ENCODE data around the gene PNPLA6. TPM values are rescaled to one million over a fixed set of nuclear protein-coding genes. Genes with fewer than 3 reads are reported as not detected.
A peak's percentile ranks its signal among the peaks of the same experiment; 100 is the strongest.

Gene PNPLA6
- total RNA-seq, 2 donors from 2014 or later, result 95.1 to 97.2 TPM

DNA sequence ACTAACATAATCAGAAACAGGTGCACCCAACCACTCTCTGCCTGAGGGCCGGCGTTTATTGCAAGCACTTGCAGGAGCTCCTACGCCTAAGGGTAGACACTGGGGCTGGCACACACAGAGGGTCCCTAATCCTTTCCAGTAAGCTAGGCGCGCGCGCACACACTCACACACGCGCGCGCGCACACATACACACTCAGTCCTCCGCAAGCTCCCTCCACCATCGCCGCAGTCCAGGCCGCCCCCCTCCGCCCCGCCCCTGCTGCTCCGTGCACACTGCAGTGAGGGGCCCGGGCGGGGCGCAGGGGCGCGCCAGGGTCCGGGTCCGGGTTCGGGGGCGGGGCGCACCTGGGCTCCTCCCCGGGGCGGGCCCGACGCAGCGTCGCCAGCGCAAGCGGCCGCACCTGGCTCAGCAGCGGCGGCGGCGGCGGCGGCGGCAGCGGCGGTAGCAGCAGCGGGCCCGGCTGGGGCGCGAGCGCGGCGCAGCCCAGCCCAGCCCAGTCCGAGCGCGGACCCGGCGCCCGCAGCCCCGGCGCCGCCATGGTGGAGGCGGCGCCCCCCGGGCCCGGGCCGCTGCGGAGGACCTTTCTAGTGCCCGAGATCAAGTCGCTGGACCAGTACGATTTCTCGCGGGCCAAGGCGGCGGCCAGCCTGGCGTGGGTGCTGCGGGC, 60.1 kb downstream of the PNPLA6 start, which contains the start of gene CAMSAP3:
Gene CAMSAP3, plus strand, starts transcription at position 398 of the 668 bp plus-strand sequence. Its CDS starts 140 bp downstream, at position 538.
- Mint-ChIP-seq H3K36me3 (ENCODE audit: low read depth) (peaks cover 5% of the 10 kb centered on the region), H3K4me1 (peaks cover 9% of the 10 kb centered on the region), H3K27ac (no peak within 1 kb of the TSS), H3K27me3 (peaks cover 53% of the 10 kb centered on the region), H3K4me3 (peak within 1 kb of the TSS; percentile 83)
- ATAC-seq (peak; percentile 84), DNase-seq (peak in 2 of 3 donors; percentile 26 to 31)
- H3K9me3 ChIP-seq (ENCODE audit: control insufficient read depth, low read length, poor library complexity, severe bottlenecking), result no peaks in the 10 kb centered on the region

DNA sequence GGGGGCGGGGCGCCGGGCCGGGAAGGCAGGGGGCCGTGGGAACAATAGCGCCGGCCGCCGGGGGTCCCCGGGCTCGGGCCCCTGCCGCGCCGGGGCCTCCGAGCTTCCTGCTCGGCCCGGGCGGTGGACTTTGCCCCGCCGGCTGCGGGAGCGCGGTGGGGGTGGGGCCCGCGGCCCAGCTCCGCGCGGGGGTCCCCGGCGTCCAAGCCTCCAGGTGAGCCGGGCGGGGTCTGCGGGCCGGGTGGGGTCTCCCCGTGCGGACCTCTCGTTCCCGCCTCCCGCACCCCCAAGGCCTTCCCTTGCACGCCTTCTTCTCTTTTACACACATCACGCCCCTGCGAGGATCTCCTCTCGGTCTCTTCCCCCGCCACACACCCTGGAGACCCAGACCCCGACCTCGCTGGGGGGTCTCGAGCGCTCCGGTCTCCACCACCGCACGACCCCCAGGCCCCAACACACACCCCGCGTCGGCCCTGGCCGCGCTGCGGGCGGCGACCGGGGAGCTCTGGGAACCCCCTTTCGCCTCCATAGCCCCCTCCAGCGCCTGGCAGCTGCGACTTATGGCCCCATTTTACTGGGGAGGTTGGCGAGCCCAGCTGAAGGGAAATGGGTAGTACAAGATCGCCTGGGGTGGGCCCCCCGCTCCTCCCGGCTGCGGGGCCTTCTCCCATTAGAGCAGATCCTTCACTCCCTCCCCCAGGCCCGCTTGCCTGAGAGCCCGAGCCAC, 60.9 kb downstream of the PNPLA6 start:
- Mint-ChIP-seq H3K36me3 (ENCODE audit: low read depth) (peaks cover 7% of the 10 kb centered on the region), H3K4me3 (peak overlapping the region; percentile 75), H3K27ac (no peak overlapping the region), H3K27me3 (peaks cover 53% of the 10 kb centered on the region), H3K4me1 (peaks cover 9% of the 10 kb centered on the region)
- H3K9me3 ChIP-seq (ENCODE audit: control insufficient read depth, low read length, poor library complexity, severe bottlenecking), result no peaks in the 10 kb centered on the region
- ATAC-seq, result peak; percentile 16
- no peak for DNase-seq

DNA sequence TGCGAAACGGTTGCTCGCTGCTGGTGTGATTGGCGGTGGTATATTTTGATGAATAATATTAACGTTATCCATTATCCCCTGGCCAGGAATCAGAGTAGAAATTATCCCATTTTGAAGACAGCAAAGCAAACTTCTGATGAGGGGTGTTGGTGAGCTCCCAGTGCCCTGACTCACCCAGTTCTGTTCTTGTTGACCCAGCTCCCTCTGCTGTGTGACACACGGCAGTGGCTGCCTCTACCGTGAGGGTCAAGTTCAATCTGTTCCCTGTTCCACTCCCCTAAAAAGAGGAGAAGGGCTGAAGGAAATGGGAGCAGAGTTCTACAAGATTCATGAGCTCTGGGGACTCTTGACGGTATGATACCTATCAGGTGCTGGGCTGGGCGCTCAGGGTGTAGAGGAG, 62.2 kb downstream of the PNPLA6 start:
- H3K27me3 Mint-ChIP-seq, result peaks cover 59% of the 10 kb centered on the region
- DNase-seq (no peak), ATAC-seq (no peak)
- H3K4me1 Mint-ChIP-seq, result peaks cover 9% of the 10 kb centered on the region
- no peak overlapping the region for H3K4me3 Mint-ChIP-seq
- peaks cover 7% of the 10 kb centered on the region for H3K36me3 Mint-ChIP-seq (ENCODE audit: low read depth)
- H3K27ac Mint-ChIP-seq, result no peak overlapping the region
- H3K9me3 ChIP-seq (ENCODE audit: control insufficient read depth, low read length, poor library complexity, severe bottlenecking), result no peaks in the 10 kb centered on the region

DNA sequence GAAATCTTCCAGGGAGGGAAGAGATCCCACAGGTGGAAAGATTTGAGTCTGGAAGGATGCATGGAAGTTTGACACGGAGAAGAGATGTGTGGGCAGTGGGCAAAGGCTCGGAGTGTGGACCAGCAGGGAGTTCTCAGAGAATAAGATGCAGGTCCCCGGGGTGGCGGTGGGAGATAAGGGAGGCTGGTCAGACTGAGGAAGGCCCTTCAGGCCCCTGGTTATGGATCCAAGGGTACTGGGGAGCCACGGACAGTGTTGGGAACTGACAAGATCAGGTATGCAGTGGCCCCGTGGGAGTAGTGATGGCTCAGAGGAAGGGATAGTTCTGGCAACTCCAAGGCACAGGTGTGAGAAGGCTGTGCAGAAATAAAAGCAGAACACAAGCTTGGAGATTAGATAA, 62.7 kb downstream of the PNPLA6 start:
- Mint-ChIP-seq H3K4me1 (peaks cover 9% of the 10 kb centered on the region), H3K4me3 (no peak overlapping the region), H3K27ac (no peak overlapping the region), H3K27me3 (peaks cover 56% of the 10 kb centered on the region), H3K36me3 (ENCODE audit: low read depth) (peaks cover 7% of the 10 kb centered on the region)
- H3K9me3 ChIP-seq (ENCODE audit: control insufficient read depth, low read length, poor library complexity, severe bottlenecking), result no peaks in the 10 kb centered on the region
- DNase-seq (no peak), ATAC-seq (no peak)

DNA sequence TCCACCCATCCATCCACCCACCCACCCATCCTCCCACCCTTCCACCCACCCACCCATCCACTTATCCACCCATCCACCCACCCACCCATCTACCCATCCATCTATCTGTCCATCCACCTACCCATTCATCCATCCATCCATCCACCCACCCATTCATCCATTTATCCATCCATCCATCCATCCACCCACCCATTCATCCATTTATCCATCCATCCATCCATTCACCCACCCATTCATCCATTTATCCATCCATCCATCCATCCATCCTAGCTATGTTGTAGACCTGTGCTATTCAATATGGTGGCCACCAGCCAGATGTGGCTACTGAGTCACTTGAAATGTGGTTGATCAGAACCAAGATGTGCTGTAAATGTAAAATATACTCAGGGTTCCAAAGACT, 65.2 kb downstream of the PNPLA6 start:
- peaks cover 4% of the 10 kb centered on the region for H3K4me1 Mint-ChIP-seq
- peaks cover 9% of the 10 kb centered on the region for H3K36me3 Mint-ChIP-seq (ENCODE audit: low read depth)
- H3K9me3 ChIP-seq (ENCODE audit: control insufficient read depth, low read length, poor library complexity, severe bottlenecking), result no peaks in the 10 kb centered on the region
- H3K4me3 Mint-ChIP-seq, result no peak overlapping the region
- H3K27me3 Mint-ChIP-seq, result peaks cover 43% of the 10 kb centered on the region
- DNase-seq, result no peak
- ATAC-seq, result no peak
- H3K27ac Mint-ChIP-seq, result no peak overlapping the region

DNA sequence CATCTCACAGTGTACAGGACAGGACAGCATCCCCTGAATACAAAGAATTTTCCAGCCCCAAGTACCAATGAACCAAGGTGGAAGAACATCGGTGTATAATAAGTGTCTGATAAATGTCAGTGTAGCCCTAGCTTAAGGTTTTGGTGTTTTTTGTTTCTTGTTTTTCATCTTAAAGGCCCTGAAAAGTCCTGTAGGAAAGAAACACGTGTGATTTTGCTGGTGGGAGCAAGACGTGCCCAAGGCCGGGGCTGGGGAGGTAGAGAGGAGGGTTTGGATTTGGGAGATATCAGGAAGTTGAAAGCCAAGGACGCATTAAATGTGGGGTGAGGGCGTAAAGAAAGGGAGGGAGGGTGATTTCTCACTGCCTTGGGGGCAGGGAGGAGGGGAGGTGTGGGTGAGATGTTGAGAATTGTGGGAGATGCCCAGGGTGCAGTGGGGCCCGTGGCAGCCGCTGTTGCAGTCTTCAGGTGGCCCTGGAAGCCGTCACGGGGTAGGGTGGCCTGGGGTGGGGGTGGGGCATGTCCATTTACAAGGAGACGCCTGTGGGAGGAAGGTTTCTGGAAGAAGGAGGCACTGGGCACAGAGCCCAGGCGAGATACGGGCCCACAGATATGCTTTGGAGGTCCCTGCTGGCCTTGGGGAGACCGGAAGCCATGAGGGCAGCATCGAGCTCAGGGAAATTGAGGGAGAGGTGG, 66.9 kb downstream of the PNPLA6 start:
- Mint-ChIP-seq H3K4me1 (peaks cover 4% of the 10 kb centered on the region), H3K4me3 (no peak overlapping the region), H3K27ac (no peak overlapping the region), H3K27me3 (peaks cover 36% of the 10 kb centered on the region), H3K36me3 (ENCODE audit: low read depth) (peaks cover 9% of the 10 kb centered on the region)
- no peaks in the 10 kb centered on the region for H3K9me3 ChIP-seq (ENCODE audit: control insufficient read depth, low read length, poor library complexity, severe bottlenecking)
- DNase-seq (no peak), ATAC-seq (no peak)

DNA sequence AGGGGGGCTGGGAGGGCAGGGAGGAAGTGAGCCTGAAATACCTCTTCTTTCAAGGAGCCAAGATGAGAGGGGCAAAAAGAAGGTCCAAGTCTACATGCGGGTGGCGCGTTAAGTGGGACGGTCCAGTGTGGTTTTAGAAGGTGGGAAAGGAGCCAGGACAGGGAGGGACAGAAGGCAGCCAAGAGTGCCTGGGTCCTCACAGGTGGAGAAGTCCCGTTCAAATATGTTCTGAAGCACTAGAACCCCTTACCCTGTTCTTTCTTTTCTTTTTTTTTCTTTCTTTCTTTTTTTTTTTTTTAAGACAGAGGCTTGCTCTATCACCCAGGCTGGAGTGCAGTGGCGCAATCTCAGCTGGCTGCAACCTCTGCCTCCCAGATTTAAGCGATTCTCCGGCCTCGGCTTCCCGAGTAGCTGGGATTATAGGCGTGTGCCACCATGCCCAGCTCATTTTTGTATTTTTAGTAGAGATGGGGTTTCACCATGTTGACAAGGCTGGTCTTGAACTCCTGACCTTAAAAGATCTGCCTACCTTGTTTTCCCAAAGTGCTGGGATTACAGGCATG, 67.5 kb downstream of the PNPLA6 start:
- Mint-ChIP-seq H3K27me3 (peaks cover 30% of the 10 kb centered on the region), H3K27ac (no peak overlapping the region), H3K36me3 (ENCODE audit: low read depth) (peaks cover 9% of the 10 kb centered on the region), H3K4me3 (no peak overlapping the region), H3K4me1 (peaks cover 4% of the 10 kb centered on the region)
- DNase-seq (no peak), ATAC-seq (no peak)
- H3K9me3 ChIP-seq (ENCODE audit: control insufficient read depth, low read length, poor library complexity, severe bottlenecking), result no peaks in the 10 kb centered on the region

DNA sequence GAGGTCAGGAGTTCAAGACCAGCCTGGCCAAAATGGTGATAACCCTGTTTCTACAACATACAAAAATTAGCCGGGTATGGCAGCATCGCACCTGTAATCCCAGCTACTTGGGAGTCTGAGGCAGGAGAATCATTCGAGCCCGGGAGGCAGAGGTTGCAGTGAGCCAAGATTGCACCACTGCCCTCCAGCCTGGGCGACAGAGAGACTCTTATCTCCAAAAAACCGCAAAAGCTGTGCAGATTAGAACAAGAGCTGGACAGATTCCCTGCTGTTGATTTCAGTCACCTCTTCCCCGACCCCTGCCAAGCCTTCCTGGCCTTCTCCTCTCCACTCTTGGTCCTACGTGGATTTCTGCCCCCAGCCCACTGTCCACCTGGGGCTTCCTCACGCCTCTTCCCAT, 68.4 kb downstream of the PNPLA6 start:
- Mint-ChIP-seq H3K27ac (no peak overlapping the region), H3K27me3 (peaks cover 21% of the 10 kb centered on the region), H3K4me3 (no peak overlapping the region), H3K4me1 (peaks cover 2% of the 10 kb centered on the region), H3K36me3 (ENCODE audit: low read depth) (peaks cover 9% of the 10 kb centered on the region)
- ATAC-seq (no peak), DNase-seq (no peak)
- no peaks in the 10 kb centered on the region for H3K9me3 ChIP-seq (ENCODE audit: control insufficient read depth, low read length, poor library complexity, severe bottlenecking)

DNA sequence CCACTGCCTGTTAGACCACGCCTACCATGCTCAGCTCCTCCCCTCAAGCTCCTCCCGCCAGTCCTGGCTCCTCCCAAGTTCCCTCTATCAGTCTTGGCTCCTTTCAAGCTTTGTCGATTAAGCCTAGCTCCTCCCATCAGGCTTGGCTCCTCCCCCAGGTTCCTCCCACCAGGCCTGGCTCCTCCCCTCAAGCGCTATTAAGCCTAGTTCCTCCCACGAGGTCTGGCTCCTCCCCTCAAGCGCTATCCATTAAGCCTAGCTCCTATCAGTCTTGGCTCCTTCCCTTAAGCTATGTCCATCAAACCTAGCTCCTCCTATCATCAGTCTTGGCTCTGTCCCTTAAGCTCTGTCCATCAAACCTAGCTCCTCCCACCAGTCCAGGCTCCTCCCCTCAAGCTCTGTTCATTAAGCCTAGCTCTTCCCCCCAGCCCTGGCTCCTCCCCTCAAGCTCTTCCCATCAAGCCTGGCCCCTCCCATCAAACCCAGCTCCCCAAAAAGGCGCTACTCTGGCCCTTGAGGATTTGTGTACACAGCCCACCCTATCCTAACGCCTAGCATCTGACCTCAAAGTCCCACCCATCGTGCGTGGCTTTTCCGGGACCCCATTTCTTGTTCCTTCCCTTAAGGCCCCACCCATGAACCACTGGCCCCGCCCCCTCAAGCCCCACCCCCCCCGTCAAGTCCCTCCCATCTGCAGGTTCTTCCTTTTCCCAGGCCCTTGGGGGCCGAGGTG, 70.1 kb downstream of the PNPLA6 start:
- Mint-ChIP-seq H3K27ac (no peak overlapping the region), H3K4me3 (no peak overlapping the region), H3K36me3 (ENCODE audit: low read depth) (peaks cover 9% of the 10 kb centered on the region), H3K4me1 (peaks cover 2% of the 10 kb centered on the region), H3K27me3 (peaks cover 20% of the 10 kb centered on the region)
- no peaks in the 10 kb centered on the region for H3K9me3 ChIP-seq (ENCODE audit: control insufficient read depth, low read length, poor library complexity, severe bottlenecking)
- DNase-seq (no peak), ATAC-seq (peak; percentile 74)

DNA sequence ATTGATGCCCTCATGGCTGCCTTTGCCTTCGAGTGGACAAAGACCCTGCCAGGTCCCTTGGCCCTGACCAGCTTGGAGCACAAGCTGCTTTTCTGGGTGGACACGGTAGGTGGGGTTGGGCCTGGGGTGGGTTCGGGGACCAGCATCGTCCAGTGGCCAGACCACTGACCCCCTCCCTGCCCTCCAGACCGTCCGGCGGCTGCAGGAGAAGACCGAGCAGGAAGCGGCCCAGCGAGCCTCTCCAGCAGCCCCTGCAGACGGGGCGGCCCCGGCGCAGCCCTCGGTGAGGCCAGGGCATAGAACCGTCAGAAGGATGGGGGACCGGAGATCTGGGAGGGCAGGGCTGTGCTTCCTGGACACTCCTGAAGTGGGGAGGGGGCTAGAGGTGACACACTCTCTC, 70.8 kb downstream of the PNPLA6 start:
- ATAC-seq, result no peak
- no peak for DNase-seq
- Mint-ChIP-seq H3K4me3 (no peak overlapping the region), H3K27me3 (peaks cover 20% of the 10 kb centered on the region), H3K4me1 (peaks cover 2% of the 10 kb centered on the region), H3K36me3 (ENCODE audit: low read depth) (peaks cover 6% of the 10 kb centered on the region), H3K27ac (no peak overlapping the region)
- no peaks in the 10 kb centered on the region for H3K9me3 ChIP-seq (ENCODE audit: control insufficient read depth, low read length, poor library complexity, severe bottlenecking)

DNA sequence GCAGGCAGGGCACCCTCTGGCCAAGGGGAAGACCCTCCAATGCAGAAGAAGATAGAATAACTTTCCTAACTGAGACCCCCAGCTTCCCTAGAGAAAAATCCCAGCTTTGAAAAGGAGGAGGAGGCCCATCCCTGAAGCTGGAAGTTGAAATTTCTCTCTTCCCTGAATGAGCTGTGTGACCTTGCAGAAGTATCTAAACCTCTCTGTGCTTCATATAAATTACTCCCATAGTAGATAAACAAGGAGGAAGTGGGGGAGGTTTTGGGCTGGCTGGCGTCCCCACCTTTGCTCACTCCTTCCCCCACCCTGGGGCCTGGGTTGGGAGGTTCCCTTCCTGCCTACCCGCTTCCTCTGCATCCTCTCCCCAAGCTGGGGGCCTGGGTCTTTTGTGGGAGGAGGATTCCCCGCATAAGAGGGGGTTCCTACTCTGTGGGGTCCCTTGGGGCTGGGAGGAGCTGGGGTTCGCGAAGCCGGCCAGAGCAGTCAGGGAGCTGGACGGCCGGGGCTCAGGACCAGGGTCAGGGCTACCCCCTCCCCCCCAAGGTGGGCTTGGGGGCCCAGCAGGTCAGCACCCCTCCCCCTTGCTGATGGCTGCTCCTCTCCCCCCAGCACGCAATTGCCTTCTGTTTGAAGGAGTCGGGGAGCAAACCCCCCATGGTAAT, 71.8 kb downstream of the PNPLA6 start:
- H3K27me3 Mint-ChIP-seq, result peaks cover 14% of the 10 kb centered on the region
- ATAC-seq, result no peak
- H3K9me3 ChIP-seq (ENCODE audit: control insufficient read depth, low read length, poor library complexity, severe bottlenecking), result no peaks in the 10 kb centered on the region
- DNase-seq, result no peak
- peaks cover 2% of the 10 kb centered on the region for H3K4me1 Mint-ChIP-seq
- no peak overlapping the region for H3K27ac Mint-ChIP-seq
- H3K4me3 Mint-ChIP-seq, result no peak overlapping the region
- H3K36me3 Mint-ChIP-seq (ENCODE audit: low read depth), result peaks cover 6% of the 10 kb centered on the region

DNA sequence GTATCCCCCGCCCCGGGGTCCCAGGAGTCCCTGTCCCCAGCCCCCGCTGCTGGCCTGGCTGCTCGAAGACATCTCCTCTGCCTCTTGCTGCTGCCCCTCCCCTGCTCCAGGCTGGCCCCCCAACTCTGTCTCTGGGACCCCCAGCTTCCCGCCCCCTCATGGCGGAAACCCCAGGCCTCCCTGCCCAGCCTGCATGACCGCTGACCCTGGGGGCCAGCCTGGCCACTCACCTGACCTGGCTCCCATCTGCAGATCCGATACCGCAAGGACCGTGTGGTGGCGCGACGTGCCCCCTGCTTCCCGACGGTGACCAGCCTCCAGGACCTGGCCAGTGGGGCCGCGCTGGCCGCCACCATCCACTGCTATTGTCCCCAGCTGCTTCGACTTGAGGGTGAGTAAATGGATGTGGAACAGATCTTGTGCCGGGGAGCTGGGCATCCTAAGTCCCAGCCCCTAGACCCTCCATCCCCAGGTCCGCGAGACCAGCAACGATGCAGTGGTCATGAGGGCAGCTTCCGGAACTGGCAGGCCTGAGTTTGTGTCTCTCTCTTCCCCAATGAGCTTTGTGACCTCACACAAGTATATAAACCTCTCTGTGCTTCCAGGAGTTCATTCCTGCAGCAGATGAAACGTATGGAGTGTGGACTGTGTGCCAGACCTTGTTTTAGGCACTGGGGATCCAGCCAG, 72.5 kb downstream of the PNPLA6 start:
- no peak for ATAC-seq
- Mint-ChIP-seq H3K36me3 (ENCODE audit: low read depth) (peaks cover 6% of the 10 kb centered on the region), H3K27ac (no peak overlapping the region), H3K27me3 (peaks cover 10% of the 10 kb centered on the region), H3K4me1 (peaks cover 2% of the 10 kb centered on the region), H3K4me3 (no peak overlapping the region)
- no peaks in the 10 kb centered on the region for H3K9me3 ChIP-seq (ENCODE audit: control insufficient read depth, low read length, poor library complexity, severe bottlenecking)
- DNase-seq, result no peak

All from T-helper 17 cell (primary cell).